OCI-LY3 (cell line): Measurements from ENCODE around the gene EPHA8.

Source experiments
- CTCF ChIP-seq: fragments of 200-600, 300-600 bp; sonication (generic); IDR thresholded peaks from 2 replicates; pipeline ENCODE4 v1.5.1; 2014; ENCODE audit warnings: antibody characterized with exemption, low read length, low read depth
- EZH2phosphoT487 ChIP-seq: fragments of 200-600 bp; shearing (Covaris generic); IDR thresholded peaks from 2 replicates; pipeline ENCODE4 v1.6.1; 2018; ENCODE audit warnings: antibody characterized with exemption, mixed run types, low read depth

- TF ChIP-seq EZH2phosphoT487 (no peak), CTCF (no peak)
These were observed 50.7 kb downstream of the EPHA8 start for GRCh38 chr1:22613951-22614350.
